ENCODE measurements around the gene EPHA3. TPM values are rescaled to one million over a fixed set of nuclear protein-coding genes. Genes with fewer than 3 reads are reported as not detected.

Gene EPHA3
- total and polyA plus RNA-seq, 10 of the 15 experiments (the other 5 are each of a cell fraction or from before 2014, with no cell fraction given) = 0.03 to 39.0 (median 0.07) TPM; not detected in 4

- CTCF ChIA-PET = no interaction called here
- intact Hi-C loops (cut with micrococcal nuclease; ENCODE audit: unreplicated experiment) = no loop called here
These were observed 364.7 kb downstream of the EPHA3 start for GRCh38 chr3:89472101-89472500.

More at GRCh38 chr3:89472101-89472500, 364.7 kb downstream of the EPHA3 start:
- H3K4me3 ChIP-seq = no peak overlapping the region
- H3K27me3 ChIP-seq (replicated peaks in 1 of 2; ENCODE audit: control insufficient read depth in 2 of 2, insufficient read depth in 2 of 2, low read length in 1 of 2) = no peaks in the 10 kb centered on the region
- H3K27ac ChIP-seq (ENCODE audit: control insufficient read depth, insufficient read depth) = no peak overlapping the region
- FAIRE-seq (no peak), ATAC-seq (no peak), DNase-seq (ENCODE audit: low read depth, low spot score) (no peak)
- H3K9me3 ChIP-seq (replicated peaks; ENCODE audit: control insufficient read depth, insufficient read depth, low read length) = no peaks in the 10 kb centered on the region
- H3K4me1 ChIP-seq (ENCODE audit: control insufficient read depth, insufficient read depth, low read length) = no peaks in the 10 kb centered on the region
- H3K36me3 ChIP-seq (ENCODE audit: control insufficient read depth in 2 of 2, insufficient read depth in 2 of 2, low read length in 1 of 2) = no peaks in the 10 kb centered on the region
- ChIA-PET POLR2A (no interaction called here), SMC1A (ENCODE audit: uncharacterized antibody, unreplicated experiment) (no interaction called here), RAD21 (ENCODE audit: unreplicated experiment) (no interaction called here)
- TF ChIP-seq BCLAF1 (IDR thresholded peaks at IDR 0.05) (no peak), SKIL (IDR thresholded peaks at IDR 0.05; ENCODE audit: low read depth, poor library complexity, severe bottlenecking) (no peak), SUPT20H (IDR thresholded peaks at IDR 0.05; ENCODE audit: borderline replicate concordance, control insufficient read depth, low read depth, low read length) (no peak), CEBPZ (IDR thresholded peaks at IDR 0.05; ENCODE audit: low read depth, low read length) (no peak), MEF2B (IDR thresholded peaks at IDR 0.05; ENCODE audit: partially characterized antibody, poor library complexity, severe bottlenecking) (no peak), NR2F1 (conservative IDR thresholded peaks at IDR 0.05) (no peak), NFYB (IDR thresholded peaks at IDR 0.05; ENCODE audit: insufficient read depth, low read depth, low read length) (no peak), ELK1 (IDR thresholded peaks at IDR 0.05; ENCODE audit: low read depth, low read length) (no peak)
- in situ Hi-C loops (cut with MboI) = no loop called here
- H2AFZ ChIP-seq (ENCODE audit: control insufficient read depth, low read depth, low read length) = no peak overlapping the region
- no peaks in the 10 kb centered on the region for H3K79me2 ChIP-seq (ENCODE audit: control insufficient read depth, insufficient read depth, low read length)
- BruUV-seq (replicated peaks) = no TSS peak
- 20% methylated on average over 4 of the region's 4 CpGs for WGBS (ENCODE audit: insufficient coverage, insufficient replicate concordance, low lambda C conversion rate, missing lambda C conversion rate)
- H3K9ac ChIP-seq (ENCODE audit: control insufficient read depth, insufficient read depth, low read length) = no peak overlapping the region
- H3K4me2 ChIP-seq (ENCODE audit: control insufficient read depth, insufficient read depth) = no peak overlapping the region
- no peaks in the 10 kb centered on the region for H4K20me1 ChIP-seq (ENCODE audit: control insufficient read depth, insufficient read depth)

Data from GM12878 (cell line).